T1000 (cell line): ENCODE measurements around the gene CABYR.

Experiments used
- DNase-seq: peaks from one replicate; lab custom pipeline; 2025; ENCODE audit warnings: mixed read lengths; lab: John Stamatoyannopoulos, UW

Gene CABYR

GRCh38 chr18:24189664-24190346, 50.9 kb downstream of the CABYR start:
- no peak for DNase-seq

DNA sequence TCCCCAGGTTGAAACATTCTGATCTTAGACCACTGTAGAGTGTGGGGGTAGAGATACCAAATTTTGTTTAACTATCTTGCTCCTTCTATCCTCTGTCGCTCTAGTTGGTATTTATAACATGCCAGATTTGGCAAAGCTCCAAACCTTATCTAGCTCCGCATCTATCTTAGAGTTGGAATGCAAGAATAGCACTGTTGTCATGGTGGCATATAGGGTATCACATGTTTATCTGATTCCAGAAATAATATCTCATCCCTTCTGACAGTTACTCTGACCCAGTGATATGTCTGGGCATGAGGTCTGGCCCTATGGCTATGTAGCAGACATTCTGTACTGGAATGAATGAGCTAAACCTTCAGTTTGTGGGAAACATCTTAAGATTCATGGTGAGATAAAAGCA, 51.7 kb downstream of the CABYR start:
- no peak for DNase-seq

DNA sequence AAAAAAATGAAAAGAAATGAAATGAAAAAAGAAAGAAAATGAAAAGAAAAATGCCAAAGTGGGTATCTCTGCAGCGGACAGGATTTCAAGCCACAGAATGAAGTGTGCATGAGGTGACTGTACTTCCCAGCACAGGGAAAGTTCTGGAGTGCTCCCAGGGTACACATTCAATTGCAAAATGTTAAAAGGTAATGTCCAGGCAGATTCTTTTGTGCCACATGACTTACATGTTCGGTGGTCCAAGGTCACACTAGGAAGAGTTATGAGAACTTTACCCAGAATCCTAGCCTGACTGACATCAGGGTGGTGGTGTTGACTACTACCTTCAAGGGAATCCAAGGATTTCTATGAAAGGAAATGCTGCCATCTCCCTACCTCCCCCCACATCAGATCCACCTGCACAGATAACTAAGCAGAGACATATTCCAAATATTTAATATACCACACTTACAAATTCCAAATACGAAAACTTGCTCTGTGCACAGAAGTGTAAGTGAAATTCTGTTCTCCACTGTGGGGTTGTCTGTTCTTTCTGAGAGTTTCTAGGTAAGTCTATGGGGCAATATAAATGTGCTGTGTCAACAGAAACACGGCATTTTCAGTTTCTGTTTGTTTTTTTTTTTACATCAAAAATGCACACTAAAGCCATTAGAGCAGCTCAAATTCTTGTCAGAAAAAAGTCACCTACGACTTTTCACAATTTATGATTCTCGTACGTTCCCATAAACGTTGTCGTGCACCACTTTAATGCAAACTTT, 56.6 kb downstream of the CABYR start:
- DNase-seq: no peak

DNA sequence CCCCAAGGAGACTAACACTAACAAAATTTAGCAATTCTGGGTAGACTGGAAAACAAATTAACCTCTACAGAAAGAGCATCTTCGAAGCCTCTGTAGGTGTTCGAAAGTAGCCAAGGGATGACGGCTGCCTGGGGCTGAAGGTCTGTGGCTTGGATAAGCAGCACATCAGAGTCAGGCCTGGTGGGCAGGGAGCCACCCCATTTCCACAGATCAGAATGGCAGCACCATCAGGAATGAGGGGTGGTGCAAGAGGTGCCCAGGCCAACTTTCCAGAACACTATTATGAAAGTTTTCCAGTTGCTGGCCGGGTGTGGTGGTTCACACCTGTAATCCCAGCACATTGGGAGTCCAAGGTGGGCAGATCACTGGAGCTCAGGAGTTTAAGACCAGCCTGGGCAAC, 57.9 kb downstream of the CABYR start:
- DNase-seq: no peak

- no peak for DNase-seq
These were observed 58.5 kb downstream of the CABYR start for GRCh38 chr18:24197412-24197811.

DNA sequence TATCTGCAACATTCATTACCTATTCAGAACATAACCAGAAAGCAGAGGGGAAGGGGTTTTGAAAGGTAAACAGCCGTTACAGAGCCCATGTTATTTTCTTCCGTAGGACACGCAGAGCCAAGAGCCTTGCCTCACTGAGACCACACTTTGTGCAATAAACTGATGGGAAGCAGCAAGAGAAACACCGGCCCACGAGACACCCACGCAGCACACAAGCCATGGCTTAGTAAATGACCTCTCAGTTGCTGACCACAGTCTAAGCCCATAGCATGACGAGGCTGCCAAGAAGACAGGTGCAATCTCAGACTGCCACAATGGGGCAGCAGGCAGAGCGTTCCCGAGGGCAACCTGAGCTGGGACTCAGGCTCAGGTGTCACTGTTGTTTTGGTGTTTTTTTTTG, 59.6 kb downstream of the CABYR start:
- DNase-seq: no peak

- no peak for DNase-seq
These were observed 60.6 kb downstream of the CABYR start for GRCh38 chr18:24199372-24199962.

DNA sequence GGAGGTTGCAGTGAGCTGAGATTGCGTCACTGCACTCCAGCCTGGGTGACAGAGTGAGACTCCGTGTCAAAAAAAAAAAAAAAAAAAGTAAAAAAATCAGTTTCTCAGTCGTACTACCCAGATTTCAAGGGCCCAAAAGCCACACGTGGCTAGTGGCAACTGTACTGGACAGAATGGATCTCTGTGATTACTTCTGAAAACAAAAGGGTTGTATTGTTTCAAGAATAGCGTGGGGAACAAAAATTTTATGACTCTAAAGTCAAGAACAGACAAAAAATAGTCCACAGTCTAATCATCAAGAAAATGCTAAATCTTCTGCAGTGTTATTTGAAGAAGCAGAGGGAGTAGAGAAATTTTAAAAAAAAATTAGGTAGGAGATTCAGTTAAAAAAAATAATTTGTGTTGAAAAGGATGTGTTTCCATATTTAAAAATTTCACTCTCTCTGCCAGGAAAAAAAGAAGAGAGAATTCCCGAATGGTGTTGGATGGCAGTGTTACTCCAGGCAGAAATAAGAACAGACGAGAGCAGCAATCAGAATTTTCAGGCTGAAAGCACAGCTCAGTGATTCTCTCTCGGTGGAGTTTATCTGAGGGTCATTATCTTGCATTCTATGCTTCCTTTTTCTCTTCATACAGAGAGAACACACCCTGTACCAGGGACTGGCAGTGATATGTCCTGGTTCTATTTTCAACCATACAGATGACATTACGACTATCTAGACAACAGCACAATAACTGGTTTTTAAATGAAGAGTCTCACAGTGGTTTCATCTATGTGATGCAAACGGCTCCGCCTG, 61.8 kb downstream of the CABYR start:
- DNase-seq: no peak

GRCh38 chr18:24201699-24202687, 63.1 kb downstream of the CABYR start:
- no peak for DNase-seq

DNA sequence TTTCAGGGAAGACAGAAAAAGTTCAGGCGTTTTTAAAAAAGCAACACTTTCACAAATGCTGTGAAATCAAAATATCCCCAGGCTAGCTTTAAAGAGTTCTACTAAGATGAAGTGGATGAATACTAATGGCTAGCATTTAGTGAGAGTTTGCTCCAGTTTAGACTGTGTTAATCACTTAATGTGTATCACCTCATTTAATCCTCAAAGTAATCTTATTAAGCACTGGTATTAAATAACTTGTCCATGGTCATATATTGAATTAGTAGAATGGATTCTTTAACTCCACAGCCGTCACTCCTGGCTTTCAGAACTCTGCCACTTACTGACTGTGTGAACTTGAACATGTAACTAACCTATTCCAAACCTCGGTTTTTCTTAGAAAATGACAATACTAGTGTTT, 66.0 kb downstream of the CABYR start:
- DNase-seq: no peak

GRCh38 chr18:24208270-24209035, 69.6 kb downstream of the CABYR start:
- no peak for DNase-seq

- DNase-seq: no peak
These were observed 70.7 kb downstream of the CABYR start for GRCh38 chr18:24209558-24209957.
